ENCODE results near the gene GNG7.

DNA sequence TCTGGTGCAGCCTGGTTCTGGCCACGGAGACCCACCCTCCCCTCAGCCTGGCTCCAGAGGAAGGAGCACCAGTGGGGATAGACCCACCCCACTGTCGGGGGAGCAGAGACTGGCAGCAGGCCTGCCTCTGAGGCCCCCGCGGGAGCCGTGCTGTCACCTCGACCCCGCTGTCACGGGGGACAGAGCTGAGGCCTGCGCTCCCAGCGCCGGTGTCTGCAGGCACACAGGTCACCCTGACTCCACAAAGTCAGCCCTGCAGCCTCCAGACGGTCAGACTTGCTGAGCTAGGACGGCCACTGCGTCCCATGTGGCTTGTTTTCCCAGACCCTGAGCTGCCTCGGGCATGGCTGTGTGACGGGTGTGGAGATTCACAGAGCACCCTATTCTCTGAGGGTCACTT lies 32.3 kb downstream of the GNG7 start:
- TF ChIP-seq CTCF (IDR thresholded peaks at IDR 0.05) (no peak), POLR2A (IDR thresholded peaks at IDR 0.05) (no peak)

Measured in right lobe of liver (tissue), 4 donors.